A673 (cell line): Measurements from ENCODE around the gene CDH1. TPM values are rescaled to one million over a fixed set of nuclear protein-coding genes. Genes with fewer than 3 reads are reported as not detected.

Experiments used
- BruUV-seq: library from RNA; stranded (reverse); fragments of 400-500 nt; replicated peaks from 2 replicates; lab custom pipeline; 2021; lab: Mats Ljungman, UMichigan
- CTCF ChIA-PET: fragments of 300-600 bp; sonication (Branson Sonifier 250); formaldehyde crosslinking; loops from one replicate; lab custom pipeline; 2022; ENCODE audit warnings: antibody characterized with exemption; lab: Charles Lee
- POLR2A ChIA-PET: fragments of 300-600 bp; sonication (Branson Sonifier 250); formaldehyde crosslinking; loops from one replicate; lab custom pipeline; 2022; ENCODE audit warnings: antibody characterized with exemption; ENCODE audit not compliant: low non-redundant PET; lab: Charles Lee
- DNase-seq: peaks from one replicate; pipeline ENCODE4 v3.0.0-alpha.2; 2015; ENCODE audit warnings: low spot score
- H3K27ac ChIP-seq: fragments of 200-600 bp; sonication (generic); 2 replicates; pipeline ENCODE4 v1.5.1; 2016; ENCODE audit warnings: mixed run types, low read depth, mild to moderate bottlenecking, mixed read lengths, antibody characterized with exemption, low read length; ENCODE audit not compliant: poor library complexity, severe bottlenecking
- H3K27me3 ChIP-seq: fragments of 200-600 bp; sonication (generic); replicated peaks from 2 replicates; pipeline ENCODE4 v1.6.1; 2017; ENCODE audit warnings: mixed run types, low read depth, mild to moderate bottlenecking, mixed read lengths, antibody characterized with exemption, low read length; ENCODE audit not compliant: insufficient read depth, poor library complexity
- H3K36me3 ChIP-seq: fragments of 200-600 bp; sonication (generic); 2 replicates; pipeline ENCODE4 v1.6.1; 2016; ENCODE audit warnings: mixed run types, mild to moderate bottlenecking, mixed read lengths, antibody characterized with exemption, low read length; ENCODE audit not compliant: insufficient read depth, poor library complexity, severe bottlenecking
- H3K4me1 ChIP-seq: fragments of 200-600 bp; sonication (generic); 2 replicates; pipeline ENCODE4 v1.6.1; 2017; ENCODE audit warnings: mixed run types, mild to moderate bottlenecking, mixed read lengths, antibody characterized with exemption, low read length; ENCODE audit not compliant: insufficient read depth, poor library complexity, severe bottlenecking
- H3K4me3 ChIP-seq: fragments of 200-600 bp; sonication (generic); 2 replicates; pipeline ENCODE4 v1.5.1; 2016; ENCODE audit warnings: low read depth, mixed run types, mild to moderate bottlenecking, mixed read lengths, low read length; ENCODE audit not compliant: poor library complexity, severe bottlenecking
- H3K9me3 ChIP-seq: fragments of 200-600 bp; sonication (generic); 2 replicates; pipeline ENCODE4 v1.6.1; 2016; ENCODE audit warnings: mixed run types, low read depth, mild to moderate bottlenecking, mixed read lengths, antibody characterized with exemption, low read length; ENCODE audit not compliant: poor library complexity, severe bottlenecking
- EZH2 ChIP-seq: fragments of 200-600 bp; sonication (generic); IDR thresholded peaks from 2 replicates; pipeline ENCODE4 v1.6.1; 2017; ENCODE audit warnings: borderline replicate concordance, low read depth, mild to moderate bottlenecking, mixed read lengths, antibody characterized with exemption, low read length; ENCODE audit not compliant: poor library complexity, severe bottlenecking
- intact Hi-C: fragments of 100-400 bp; cut with micrococcal nuclease; formaldehyde crosslinking; loops from one replicate; pipeline ENCODE4 v1.10.0; 2022; ENCODE audit not compliant: unreplicated experiment
- total RNA-seq: library from RNA; stranded (reverse); gene quantifications from 2 replicates; pipeline ENCODE4 v1.2.3, GENCODE V29; 2021
- TF ChIP-seq, protein P1 (sequence below): fragments of 300-800, 200-600 bp; sonication (generic); conservative IDR thresholded peaks from 2 replicates; pipeline ENCODE4 v1.5.1; 2017; ENCODE audit warnings: low read depth, mild to moderate bottlenecking, antibody characterized with exemption, low read length, moderate library complexity, mixed read lengths

CDH1 gene
- total RNA-seq, 1 experiment from 2014 or later = 0.06 TPM

DNA sequence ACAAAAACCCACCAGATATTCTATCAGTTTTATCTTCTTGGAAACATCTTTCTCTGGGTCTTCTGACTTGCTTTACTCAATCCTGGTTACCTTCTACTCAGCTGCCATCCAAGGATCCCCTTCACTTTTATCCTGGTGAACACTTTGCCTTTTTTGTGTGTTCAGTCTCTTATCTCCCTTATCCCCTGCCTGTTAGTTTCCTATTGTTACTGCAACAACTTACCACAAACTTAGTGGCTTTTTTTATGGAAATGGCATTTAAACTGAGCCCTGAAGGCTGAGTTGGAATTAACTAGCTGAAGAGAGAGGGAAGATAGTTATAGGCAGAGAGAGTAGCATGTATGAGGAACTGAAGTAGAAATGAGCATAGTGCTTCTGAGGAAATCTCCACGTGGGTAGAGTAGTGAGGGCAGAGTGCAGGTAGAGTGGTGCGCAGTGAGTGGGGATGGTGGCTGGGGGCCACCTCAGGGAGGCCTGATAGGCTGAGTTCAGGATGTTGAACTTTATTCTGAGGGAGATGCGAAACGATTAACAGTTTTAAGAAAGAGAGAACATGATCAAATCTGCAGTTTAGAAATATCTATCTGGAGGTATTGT lies 132.5 kb downstream of the CDH1 start:
- no TSS peak for BruUV-seq
- no peaks in the 10 kb centered on the region for H3K9me3 ChIP-seq
- no peak for DNase-seq
- H3K27me3 ChIP-seq = no peaks in the 10 kb centered on the region
- no peak overlapping the region for H3K4me3 ChIP-seq
- no peaks in the 10 kb centered on the region for H3K4me1 ChIP-seq
- ChIA-PET POLR2A (interaction anchor here (0.6 kb wide), 1 partner anchor 210 kb away, joined by 4 read pairs; no protein-coding TSS in a partner anchor), CTCF (no interaction called here)
- no peak overlapping the region for H3K27ac ChIP-seq
- TF ChIP-seq, protein P1, sequence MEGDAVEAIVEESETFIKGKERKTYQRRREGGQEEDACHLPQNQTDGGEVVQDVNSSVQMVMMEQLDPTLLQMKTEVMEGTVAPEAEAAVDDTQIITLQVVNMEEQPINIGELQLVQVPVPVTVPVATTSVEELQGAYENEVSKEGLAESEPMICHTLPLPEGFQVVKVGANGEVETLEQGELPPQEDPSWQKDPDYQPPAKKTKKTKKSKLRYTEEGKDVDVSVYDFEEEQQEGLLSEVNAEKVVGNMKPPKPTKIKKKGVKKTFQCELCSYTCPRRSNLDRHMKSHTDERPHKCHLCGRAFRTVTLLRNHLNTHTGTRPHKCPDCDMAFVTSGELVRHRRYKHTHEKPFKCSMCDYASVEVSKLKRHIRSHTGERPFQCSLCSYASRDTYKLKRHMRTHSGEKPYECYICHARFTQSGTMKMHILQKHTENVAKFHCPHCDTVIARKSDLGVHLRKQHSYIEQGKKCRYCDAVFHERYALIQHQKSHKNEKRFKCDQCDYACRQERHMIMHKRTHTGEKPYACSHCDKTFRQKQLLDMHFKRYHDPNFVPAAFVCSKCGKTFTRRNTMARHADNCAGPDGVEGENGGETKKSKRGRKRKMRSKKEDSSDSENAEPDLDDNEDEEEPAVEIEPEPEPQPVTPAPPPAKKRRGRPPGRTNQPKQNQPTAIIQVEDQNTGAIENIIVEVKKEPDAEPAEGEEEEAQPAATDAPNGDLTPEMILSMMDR = no peak
- TF ChIP-seq EZH2 = no peak
- intact Hi-C loops = no loop called here
- no peaks in the 10 kb centered on the region for H3K36me3 ChIP-seq

DNA sequence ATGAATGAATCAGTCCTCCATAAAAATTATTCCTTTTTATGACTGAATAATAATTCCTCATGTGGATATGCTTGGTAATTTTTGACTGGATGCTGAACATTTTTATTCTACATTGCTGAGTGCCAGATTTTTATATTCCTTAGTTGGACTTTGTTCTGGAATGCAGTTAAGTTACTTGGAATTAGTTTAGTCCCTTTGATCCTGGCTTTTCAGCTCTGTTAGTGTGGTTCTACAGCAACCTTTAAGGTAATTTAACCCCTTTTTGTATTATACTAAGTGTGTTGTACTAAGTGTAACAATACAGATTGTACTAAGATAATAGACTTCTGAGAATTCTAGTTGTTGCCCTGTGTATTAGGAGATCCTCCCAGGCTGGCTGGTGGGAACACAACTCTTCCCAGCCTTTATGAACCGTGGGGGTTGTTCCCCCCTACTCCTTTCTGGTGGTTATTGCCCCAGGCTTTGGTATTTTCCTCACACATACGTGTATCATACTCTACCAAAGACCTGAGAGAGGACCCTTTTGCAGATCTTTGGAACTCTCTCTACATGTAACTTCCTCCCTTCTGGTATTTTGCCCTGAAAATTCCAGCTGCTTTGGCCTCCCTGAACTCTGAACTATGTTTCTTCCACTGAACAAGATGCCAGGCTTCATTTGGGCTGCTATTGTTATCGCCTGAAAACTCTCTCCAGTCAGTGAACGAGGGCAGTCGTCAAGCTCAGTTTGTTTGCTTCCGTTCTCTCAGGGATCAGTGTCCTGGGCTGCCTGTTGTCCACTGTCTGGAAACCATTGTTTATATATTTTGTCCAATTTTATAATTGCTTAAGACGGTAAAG lies 136.8 kb downstream of the CDH1 start:
- ChIA-PET CTCF (interaction anchor here (1.6 kb wide), 1 partner anchor 26 kb away, joined by 4 read pairs; no protein-coding TSS in a partner anchor), POLR2A (no interaction called here)
- no peak overlapping the region for H3K4me3 ChIP-seq
- H3K4me1 ChIP-seq = no peaks in the 10 kb centered on the region
- H3K9me3 ChIP-seq = no peaks in the 10 kb centered on the region
- intact Hi-C loops = no loop called here
- TF ChIP-seq, protein P1 = no peak
- TF ChIP-seq EZH2 = no peak
- DNase-seq = no peak
- H3K36me3 ChIP-seq = no peaks in the 10 kb centered on the region
- H3K27ac ChIP-seq = no peak overlapping the region
- no TSS peak for BruUV-seq
- H3K27me3 ChIP-seq = no peaks in the 10 kb centered on the region

DNA sequence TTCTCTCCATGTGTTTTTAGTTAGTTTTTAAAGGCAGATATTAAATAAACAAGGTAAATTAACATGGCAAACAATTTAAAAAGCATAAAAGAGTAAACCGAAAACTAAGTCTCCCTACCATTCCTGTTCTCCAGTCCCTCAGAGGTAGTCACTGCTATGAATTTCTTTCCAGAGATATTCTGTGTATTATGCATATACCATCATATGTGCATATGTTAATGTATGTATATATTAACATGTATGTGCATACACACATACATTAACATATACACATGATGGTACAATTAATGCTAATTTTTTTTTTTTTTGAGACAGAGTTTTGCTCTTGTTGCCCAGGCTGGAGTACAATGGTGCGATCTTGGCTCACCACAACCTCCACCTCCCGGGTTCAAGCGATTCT lies 138.8 kb downstream of the CDH1 start:
- DNase-seq = no peak
- H3K27me3 ChIP-seq = no peaks in the 10 kb centered on the region
- H3K4me1 ChIP-seq = no peaks in the 10 kb centered on the region
- CTCF ChIA-PET = no interaction called here
- no peak overlapping the region for H3K27ac ChIP-seq
- H3K9me3 ChIP-seq = no peaks in the 10 kb centered on the region
- no peak overlapping the region for H3K4me3 ChIP-seq
- intact Hi-C loops = no loop called here
- no TSS peak for BruUV-seq
- POLR2A ChIA-PET = no interaction called here
- H3K36me3 ChIP-seq = no peaks in the 10 kb centered on the region
- TF ChIP-seq, protein P1 = no peak
- no peak for TF ChIP-seq EZH2
